Body of pancreas (tissue), 4 donors: ENCODE results near the gene GUCY2D.

ENCODE experiments used
- CTCF ChIP-seq, 7 experiments: fragments of 450-650 bp in 4 of 7; fragments of 200-600 bp in 3 of 7; sonication (generic) in 3 of 7; IDR thresholded peaks; one replicate each; pipeline ENCODE4 v1.5.1; 2016 to 2019; ENCODE audit warnings: antibody characterized with exemption in 7 of 7
- POLR2A ChIP-seq, 3 donors: fragments of 450-650 bp; IDR thresholded peaks; one replicate each; pipeline ENCODE4 v1.6.1; 2016; ENCODE audit warnings: antibody characterized with exemption in 3 of 3, mild to moderate bottlenecking in 2 of 3

GRCh38 chr17:8005967-8006730 is 3.7 kb downstream of the GUCY2D start:
- TF ChIP-seq CTCF (IDR thresholded peaks at IDR 0.05) (no peak), POLR2A (IDR thresholded peaks at IDR 0.05) (no peak)
